NCI-H460 (cell line): ENCODE data around the gene EDC4. TPM values are rescaled to one million over a fixed set of nuclear protein-coding genes. Genes with fewer than 3 reads are reported as not detected.
"Not testable (repeated sequence)": the region's sequence is repeated elsewhere in the genome, so short reads cannot be mapped to it uniquely, and the experiment has no call there.

ENCODE experiments used
- DNase-seq: peaks from one replicate; pipeline ENCODE4 v3.0.0-alpha.2; 2016; ENCODE audit warnings: low read depth; ENCODE audit errors: extremely low read depth
- total RNA-seq: library from RNA; depleted of rRNA; stranded (reverse); fragments of >200 nt; shearing (Covaris generic); gene quantifications from 2 replicates; pipeline ENCODE4 v1.2.3, GENCODE V29; 2014

The EDC4 gene
- total RNA-seq, 1 experiment from 2014 or later, result 52.6 TPM

DNA sequence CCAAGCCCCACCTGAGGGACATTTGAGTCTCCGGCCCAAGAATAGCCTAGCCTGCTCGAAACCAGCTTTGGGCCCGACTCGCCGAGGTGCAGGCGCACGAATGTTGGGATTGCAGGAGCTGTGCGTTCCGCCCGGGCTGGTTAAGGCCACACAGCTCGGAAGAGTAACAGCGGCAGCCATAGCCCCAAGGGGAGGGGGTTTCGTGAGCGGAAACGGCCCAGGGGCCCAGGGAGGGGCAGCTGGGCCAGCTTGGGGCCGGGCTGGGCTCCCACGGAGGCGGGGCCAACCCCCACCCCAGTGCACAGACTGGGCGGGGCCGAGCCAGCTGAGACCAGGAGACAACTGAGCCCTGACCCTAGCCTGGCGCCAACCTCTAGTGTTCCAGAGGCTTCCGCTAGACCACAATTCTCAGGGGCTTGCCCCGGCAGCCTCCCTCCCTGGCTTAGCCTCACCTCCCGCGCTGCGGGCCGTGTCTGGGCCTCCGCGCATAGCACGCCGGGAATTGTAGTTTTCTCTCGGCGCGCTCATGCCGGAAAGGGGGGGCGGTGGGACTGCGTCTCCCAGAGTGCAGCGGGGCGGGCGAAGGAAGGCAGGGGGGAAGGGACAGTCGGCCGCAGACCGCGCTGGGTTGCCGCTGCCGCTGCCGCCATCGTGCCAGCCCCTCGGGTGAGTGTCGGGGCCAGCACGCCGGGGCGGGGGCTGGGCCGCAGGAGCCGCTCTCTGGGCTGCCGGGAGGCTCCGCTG lies 26.4 kb upstream of the EDC4 start, which contains the start of gene NUTF2:
TSS of gene NUTF2 (plus strand) at position 614 of the 744 bp plus-strand sequence. CDS start 18,198 bp downstream, outside the sequence.
- peak; percentile 95 for DNase-seq

DNA sequence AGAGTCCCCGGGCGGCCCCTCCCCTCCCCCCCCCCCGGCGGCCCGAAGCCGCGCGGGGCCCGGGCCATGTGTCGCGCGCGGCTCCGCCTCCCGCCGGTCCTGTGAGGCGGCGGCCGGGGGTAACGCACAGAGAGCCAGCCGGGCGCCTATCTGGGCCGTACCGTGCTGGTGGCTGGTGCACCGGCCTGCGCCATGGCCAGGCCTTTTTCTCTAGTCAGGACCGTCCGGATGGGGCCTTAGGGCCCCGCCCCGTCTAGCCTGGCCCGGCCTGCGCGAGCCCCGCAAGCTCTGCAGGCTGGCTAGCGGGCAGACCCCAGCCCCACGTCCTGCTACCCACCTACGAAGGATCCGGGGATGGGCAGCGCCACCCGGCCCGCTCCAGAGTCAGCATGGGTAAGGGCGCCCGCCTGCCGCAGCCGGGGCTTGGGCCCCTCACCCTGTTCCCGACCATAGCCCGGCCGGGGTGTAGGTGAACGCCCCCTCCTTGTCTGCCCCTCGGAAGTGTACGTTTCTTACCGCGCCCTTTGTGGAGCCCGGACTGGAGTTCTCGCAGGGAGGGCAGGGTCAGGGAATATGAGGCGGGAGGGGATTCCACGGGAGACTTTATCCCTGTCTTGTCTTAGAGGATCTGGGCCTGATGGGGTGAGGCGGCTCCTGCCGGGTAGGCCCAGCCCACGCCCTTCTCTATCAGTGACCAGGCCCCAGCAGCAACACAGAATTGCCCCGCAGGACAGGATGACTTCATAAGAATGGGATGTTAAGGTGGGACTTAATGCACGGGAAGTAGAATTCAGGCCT lies 25.6 kb upstream of the EDC4 start, which contains the start of gene CENPT:
TSS of gene CENPT (minus strand) at position 630 of the 798 bp plus-strand sequence. CDS start 13,834 bp downstream, outside the sequence.
- DNase-seq, result no peak

DNA sequence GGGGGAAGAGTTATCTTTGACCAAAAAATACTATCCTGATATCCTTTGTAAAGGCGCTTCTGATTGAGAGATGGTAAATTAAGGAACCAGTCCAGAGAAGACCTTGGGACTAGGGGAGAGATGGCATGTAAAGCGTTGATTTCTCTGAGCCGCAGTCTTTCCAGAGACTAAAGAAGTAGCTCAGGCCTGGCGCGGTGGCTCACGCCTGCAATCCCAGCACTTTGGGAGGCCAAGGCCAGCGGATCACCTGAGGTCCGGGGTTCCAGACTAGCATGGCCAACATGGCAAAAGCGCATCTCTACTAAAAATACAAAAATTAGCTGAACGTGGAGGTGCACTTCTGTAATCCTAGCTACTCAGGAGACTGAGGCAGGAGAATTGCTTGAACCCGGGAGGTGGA lies 24.7 kb upstream of the EDC4 start:
- DNase-seq, result no peak

DNA sequence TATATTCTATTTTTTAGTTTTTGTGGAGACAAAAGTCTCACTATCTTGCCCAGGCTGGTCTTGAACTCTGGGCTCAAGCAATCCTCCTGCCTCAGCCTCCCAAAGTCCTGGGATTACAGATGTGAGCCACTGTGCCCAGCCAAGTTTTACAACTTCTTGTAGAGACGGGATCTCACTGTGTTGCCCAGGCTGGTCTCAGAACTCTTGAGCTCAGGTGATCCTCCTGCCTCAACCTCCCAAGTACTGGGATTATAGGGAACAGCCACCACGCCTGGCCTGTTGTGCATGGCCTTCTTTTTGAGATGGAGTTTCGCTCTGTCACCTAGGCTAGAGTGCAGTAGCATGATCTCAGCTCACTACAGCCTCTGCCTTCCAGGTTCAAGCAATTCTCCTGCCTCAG lies 19.2 kb upstream of the EDC4 start:
- DNase-seq, result no peak

DNA sequence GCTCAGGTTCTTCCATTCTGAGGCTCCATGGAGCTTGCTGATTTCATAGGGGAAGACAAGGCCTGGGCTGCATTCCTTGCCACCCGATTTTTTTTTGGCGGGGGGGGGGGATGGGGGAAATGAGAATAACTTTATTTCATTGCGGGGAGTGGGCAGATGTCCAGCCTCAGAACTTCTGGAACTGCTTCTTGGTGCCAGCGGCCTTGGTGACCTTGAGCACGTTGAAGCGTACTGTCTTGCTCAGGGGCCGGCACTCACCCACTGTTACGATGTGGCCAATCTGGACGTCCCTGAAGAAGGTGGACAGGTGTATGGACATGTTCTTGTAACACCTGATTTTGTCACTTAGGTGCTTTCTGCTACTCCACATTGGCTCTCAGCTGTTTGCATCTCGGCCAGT lies 17.1 kb upstream of the EDC4 start:
- DNase-seq, result no peak

DNA sequence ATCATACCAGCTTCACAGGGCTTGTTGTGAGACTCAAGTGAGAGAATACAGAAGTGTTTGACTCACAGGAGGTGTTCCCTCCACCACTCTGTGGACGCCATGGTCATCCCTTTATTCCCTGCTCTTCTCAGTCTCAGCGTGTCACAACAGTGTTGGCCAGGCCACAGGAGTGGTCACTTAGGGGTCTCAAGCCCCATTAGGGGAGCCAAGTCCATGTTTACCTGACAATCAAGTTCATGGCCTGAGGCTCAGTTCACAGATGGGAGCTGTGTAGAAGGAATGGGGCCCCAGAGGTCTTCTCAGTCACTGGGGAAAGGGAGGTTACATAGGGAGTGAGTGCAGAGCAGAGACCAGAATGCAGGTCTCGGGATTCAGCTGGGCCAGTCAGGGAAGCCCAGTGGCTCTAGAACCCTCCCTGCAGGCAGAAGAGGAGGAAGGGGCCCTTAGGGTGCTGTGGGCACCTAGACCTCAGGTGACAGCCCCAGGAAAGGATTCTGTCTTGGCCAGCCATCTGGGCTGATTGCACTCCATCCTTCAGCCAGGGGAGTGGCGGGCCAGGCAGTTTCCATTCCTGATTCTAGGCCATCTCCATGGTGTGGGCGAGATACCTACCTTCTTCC lies 15.8 kb upstream of the EDC4 start:
- DNase-seq, result no peak

DNA sequence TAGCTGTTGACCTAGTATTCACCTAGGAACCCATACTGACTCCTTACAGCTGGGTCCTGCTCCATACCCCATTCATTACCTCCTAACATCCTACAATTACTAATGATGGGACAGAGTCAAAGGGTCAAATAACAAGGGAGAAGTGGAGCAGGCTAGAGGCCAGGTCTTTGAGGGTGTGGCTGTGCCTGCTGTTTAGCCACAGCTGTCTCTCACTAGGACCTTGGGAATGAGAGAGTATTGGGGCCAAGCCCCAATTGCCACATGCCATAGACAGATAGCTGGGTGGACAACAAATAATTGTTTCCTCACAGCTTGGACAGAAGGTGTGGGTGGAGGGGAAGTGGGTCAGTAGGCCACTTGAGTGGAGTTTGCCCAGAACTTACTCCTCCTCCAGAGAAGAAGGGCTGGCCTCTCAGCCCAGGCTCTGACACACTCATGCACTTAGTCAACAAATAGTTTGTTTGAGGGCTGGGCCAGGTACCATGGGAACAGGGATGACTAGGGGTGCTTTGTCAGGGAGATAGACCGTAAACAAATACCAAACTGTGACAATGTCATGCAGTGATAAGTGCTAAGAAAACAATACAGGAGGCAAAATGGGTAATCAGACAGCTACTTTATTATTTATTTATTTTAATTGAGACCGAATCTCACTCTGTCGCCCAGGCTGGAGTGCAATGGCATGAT lies 15.2 kb upstream of the EDC4 start:
- no peak for DNase-seq

DNA sequence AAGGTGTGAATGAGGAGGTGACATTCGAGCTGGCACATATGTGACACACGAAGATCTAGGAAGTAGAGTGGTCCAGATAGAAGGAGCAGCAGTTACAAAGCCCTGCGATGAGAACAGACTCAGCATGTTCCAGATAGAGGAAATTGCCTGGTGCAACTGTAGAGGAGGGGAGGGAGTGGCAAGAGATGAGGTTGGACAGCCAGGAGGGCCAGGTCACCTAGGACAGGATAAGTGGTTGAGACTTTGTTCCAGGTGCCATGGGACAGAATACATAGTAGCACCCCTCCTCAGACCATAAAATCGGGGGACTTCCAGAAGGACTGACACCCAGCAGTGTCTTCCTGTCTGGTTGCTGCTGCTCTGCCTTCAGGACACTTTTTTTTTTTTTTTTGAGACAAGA lies 14.4 kb upstream of the EDC4 start:
- DNase-seq, result no peak

DNA sequence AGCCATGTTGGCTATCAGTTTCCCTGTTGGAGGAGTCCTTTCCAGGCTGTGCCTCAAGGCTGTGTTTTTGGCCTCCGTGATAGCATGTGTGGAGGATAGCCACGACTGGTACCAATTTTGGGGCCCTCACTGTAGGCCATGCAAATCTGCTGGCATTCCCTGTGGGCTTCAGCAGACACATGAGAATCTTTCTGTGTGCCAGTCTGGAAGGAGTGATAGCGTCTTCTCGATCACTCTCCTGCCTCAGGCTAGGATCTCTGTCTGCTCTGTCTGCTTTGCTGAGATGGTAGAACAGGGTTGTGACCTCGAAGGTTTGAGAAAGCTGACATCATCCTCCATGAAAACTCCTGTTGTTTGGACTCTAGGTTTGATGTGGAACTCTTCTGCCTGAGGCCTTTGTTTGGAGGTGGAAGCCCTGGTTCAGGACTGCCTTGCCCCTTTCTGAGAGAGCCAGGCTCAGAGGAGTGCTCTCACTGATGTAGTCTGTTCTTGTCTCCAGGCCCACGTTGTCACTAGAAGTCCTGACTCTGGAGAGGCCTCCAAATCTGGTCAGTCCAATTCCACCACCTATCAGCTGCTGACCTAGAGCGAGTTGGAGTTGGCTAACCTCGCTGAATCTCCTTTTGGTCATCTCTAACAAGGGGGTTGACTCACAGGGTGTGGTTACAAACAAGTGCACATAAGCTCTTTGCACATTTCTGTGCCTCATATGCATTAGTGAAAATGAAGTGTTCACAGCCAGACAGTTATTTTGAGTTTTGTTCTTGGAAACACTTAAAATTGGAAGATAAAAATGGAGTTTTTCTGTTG lies 12.1 kb upstream of the EDC4 start:
- DNase-seq, result peak; percentile 45

DNA sequence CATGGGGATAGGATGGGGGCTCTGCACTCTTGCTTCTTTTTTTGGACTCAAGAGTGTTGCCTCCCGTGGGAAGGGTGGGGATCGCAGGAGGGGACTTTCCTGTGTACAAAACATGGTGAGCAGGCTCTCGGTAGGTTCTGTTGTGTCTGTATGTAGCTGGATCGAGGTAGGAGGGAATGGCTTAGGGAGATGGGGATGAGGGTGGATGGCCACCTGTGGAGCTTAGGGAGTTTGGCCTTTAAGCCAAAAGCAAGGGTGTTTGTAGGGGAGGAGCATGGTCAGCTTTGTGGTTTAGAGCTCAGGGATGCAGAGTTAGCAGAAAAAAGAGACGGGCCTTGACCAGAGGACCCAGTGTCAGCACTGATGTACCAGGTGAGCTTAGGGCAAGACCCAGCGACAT lies 11.0 kb upstream of the EDC4 start:
- DNase-seq, result no peak

DNA sequence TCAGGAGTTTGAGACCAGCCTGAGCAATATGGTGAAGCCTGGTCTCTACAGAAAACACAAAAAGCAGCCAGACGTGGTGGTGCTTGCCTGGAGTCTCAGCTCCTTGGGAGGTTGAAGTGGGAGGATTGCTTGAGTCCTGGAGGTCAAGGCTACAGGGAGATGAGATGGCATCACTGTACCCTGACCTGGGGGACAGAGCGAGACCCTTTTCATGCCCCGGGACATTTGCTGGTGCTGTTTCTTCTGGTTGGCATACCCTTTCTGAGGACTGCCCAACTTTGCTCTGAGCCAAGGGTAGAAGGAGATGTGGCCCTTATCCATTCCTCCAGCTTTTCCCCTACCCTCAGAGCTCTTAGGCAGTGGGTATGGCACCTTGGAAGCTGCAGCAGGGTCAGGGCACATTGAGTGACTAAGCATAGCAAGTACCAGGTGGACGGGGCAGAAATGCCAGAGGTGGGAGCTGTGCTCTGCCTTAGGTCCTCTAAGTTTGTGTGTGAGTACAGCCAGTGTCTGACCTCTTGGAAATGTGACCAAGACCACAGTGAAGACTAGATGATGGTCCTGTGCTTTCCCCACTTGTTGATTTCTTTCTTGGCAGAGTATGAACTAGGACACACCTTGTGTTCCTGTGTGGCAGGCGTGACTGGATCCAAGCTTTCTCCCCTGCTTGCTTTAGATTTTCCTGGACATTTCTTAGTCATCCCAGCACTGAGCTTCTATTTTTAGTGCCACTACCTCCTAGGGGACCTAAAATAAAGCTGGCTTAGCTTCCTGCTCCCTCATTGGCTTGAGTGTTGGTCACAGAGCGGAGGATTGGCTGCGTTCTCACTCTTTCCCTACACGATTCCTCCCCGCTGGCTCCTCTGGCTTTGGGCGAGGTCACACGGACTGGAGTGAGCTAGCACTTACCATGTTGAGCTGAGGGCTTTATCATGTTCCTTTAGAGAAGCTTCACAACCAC lies 9.9 kb upstream of the EDC4 start:
- DNase-seq, result no peak

DNA sequence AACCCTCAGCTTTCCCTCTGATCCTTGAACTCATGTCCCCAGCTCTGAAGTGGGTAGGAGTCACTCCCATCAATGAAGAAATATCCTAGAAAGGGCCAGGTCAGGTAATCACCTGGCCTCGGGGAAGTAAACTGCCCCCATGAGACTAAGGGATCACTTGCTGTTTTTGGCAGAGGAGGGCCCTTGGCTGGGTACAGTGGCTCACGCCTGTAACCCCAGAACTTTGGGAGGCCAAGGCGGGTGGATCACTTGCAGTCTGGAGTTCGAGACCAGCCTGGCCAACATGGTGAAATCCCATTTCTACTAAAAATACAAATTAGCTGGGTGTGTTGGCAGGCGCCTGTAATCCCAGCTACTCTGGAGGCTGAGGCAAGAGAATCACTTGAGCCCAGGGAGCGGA lies 8.8 kb upstream of the EDC4 start:
- DNase-seq, result not testable (repeated sequence)

DNA sequence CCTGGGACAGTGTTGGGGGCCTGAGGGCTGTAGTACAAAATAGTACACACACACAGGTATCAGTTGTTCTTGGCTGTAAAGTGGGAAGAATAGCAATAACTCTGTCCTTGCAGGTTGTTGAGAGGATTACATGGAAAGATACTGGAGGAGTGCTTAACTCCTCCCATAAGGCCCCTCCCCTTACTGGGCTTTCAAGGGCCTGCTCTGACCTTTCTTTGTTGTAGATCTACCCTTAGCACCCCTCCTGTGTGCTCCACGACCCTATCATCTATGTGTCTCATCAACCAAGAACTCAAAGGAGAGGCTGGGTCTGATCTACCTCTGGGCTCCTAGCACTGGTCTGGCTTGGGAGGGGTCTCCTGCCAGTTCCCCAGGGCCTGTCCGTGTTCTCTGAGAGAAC lies 8.3 kb upstream of the EDC4 start:
- no peak for DNase-seq

DNA sequence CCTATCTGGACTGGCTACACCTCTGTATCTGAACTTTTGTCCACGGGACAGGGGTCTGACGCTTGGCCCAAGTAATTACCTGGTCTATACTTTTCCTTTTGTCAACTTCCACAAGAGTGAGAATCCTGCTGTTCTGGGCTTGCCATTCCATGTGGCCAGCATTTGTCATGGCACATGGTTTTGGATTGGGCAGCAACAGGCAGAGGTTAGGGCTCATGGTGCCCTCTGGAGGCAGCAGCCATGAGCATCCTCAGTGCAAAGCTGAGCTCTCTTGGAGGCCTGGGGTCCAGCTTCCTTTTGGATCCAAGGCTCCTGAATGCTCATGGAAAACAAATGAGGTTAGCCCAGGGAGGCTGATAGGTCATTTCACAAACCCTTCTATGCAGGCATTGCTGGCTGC lies 7.5 kb upstream of the EDC4 start:
- DNase-seq, result peak; percentile 57

DNA sequence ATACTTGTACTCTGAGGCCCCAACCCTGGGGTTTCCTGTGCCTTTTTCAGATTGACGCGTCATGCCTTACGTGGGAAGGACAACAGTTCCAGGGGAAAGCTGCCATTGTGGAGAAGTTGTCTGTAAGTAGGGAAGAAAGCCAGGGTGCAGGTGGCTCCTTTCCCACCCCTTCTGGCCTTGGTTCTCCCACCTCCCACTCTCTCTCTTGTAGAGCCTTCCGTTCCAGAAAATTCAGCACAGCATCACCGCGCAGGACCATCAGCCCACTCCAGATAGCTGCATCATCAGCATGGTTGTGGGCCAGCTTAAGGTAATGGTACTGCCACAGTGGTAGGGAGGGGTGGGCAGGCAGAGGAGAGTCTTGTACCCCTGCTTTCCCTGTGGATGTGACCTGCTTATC lies 4.6 kb upstream of the EDC4 start:
- no peak for DNase-seq

DNA sequence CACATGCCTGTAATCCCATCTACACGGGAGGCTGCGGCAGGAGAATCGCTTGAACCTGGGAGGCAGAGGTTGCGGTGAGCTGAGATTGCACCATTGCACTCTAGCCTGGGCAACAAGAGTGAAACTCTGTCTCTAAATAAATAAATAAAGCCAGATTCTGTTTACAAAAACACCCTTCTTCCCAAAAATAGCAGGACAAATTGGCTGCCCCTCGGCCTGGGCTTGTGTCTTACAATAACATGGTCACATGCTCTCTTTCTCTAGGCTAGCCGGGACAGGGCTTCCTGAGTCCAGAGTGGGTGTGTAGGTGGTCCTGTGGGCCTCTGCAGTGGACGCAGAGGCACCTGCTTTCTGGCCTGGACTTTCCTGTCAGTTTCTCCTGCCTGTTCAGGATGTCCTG lies 3.2 kb upstream of the EDC4 start:
- no peak for DNase-seq

DNA sequence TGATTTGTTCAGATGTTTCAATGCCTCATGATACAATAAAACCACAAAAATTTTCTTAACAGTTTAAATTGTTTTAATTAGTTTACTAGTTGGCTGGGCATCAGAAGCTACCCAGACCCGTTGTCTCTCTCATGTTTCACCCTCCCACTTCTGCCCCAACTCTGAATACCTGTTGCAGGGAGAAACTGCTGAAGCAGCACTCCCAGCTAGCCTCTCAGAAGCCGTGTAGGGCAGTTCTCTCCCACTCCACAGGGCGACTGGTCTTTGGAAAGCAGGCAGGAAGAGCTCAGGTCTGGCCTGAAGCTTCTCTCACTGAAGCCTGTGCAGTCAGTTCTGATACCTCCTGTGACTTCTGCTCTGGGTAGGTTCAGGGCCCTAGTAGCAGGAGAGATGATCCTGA lies 1.6 kb upstream of the EDC4 start:
- no peak for DNase-seq

DNA sequence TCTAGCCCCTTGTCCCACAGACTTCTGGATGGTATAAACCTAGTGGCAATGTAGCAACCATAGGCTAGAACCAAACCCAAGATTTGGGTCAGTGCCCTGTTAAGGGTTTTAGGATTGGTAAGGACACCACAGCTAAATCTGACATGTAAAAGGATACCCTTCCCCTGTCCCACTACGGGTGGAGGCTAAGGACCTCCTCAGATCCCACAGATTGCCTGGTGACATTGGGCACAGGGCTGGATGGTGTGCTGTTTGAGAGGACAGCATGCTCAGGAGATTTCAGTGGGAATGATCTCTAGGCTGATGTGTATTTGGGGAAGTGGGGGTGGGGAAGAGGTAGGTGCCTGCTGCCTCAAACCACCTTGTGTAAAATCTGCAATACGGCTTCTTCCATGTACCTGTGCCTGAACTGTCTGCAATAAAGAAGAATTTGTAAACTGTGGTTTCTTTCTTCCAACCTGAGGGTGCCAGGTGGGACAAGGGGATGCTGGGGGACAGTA lies 671 bp upstream of the EDC4 start:
- no peak for DNase-seq
